Measurements from ENCODE around the gene SMARCD1.

The SMARCD1 gene

DNA sequence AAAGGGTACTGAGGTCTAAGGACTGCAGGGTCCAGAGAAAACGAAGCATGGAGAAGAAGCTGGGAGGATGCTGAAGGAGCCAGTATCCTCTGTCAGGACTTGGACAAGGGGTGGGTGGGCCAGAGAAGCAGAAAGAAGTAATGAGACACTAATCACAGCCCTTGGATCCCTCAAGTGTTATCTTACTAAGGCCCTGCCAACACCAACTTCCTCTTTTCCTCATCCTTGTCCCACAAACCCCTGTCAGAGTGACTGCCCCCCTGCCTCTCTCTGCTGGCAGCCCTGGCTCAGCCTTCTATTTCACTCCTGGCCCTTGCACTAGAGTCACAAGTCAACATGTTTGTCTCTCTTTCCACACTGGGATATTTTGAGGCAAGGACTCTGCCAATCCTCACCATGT lies 31.6 kb upstream of the SMARCD1 start:
- TF ChIP-seq FOXP2 (optimal IDR thresholded peaks at IDR 0.05; ENCODE audit: borderline replicate concordance, extremely low read depth, extremely low read length, insufficient read depth) (no peak), POLR2AphosphoS5 (IDR thresholded peaks at IDR 0.05; ENCODE audit: low read depth, low read length) (no peak), SIN3A (IDR thresholded peaks at IDR 0.05; ENCODE audit: borderline replicate concordance, insufficient read depth, low read length) (no peak), TAF1 (IDR thresholded peaks at IDR 0.05; ENCODE audit: borderline replicate concordance, insufficient read depth, low read length) (no peak)
- TF ChIP-seq, protein P1, sequence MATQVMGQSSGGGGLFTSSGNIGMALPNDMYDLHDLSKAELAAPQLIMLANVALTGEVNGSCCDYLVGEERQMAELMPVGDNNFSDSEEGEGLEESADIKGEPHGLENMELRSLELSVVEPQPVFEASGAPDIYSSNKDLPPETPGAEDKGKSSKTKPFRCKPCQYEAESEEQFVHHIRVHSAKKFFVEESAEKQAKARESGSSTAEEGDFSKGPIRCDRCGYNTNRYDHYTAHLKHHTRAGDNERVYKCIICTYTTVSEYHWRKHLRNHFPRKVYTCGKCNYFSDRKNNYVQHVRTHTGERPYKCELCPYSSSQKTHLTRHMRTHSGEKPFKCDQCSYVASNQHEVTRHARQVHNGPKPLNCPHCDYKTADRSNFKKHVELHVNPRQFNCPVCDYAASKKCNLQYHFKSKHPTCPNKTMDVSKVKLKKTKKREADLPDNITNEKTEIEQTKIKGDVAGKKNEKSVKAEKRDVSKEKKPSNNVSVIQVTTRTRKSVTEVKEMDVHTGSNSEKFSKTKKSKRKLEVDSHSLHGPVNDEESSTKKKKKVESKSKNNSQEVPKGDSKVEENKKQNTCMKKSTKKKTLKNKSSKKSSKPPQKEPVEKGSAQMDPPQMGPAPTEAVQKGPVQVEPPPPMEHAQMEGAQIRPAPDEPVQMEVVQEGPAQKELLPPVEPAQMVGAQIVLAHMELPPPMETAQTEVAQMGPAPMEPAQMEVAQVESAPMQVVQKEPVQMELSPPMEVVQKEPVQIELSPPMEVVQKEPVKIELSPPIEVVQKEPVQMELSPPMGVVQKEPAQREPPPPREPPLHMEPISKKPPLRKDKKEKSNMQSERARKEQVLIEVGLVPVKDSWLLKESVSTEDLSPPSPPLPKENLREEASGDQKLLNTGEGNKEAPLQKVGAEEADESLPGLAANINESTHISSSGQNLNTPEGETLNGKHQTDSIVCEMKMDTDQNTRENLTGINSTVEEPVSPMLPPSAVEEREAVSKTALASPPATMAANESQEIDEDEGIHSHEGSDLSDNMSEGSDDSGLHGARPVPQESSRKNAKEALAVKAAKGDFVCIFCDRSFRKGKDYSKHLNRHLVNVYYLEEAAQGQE (IDR thresholded peaks at IDR 0.05; ENCODE audit: insufficient read depth in 1 of 2, low read depth in 2 of 2, low read length in 2 of 2) = no peak

DNA sequence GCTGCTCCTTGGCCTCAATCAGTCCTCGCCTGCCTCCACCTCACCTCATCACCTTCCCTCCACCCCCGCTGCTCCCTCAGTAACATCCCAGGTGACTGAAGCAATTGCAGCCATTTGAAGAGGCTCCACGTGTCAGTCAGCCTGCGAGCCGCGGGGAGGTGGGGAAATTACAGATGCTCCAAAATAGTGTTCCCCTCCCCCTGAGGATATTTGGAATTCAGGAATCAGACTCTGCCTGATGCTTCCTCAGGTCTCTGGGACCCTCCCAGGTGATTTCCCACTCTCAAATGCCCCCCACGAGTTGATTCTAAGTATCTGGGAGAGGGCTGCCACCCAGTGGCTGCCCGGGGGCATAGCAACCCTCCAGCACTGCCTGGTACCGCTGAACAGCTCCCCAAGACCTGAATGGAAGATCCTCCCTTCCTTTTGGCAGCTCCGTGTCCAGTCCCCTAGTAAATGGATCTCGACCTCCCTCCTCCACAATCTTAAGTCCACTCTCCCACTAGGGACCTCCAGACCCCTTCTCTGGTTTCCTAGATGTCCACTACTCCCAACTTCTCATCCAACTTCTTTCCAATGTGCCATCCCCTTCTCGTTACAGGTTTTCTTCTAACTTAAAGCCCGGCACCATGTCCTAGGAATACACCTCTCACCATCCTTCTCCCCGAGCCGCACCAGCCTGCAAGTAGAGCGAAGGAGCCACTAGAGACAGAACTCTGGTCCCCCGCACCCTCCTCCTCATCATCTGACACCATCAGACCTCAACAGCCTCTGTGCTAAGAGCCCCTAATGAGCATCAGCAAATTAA lies 29.1 kb upstream of the SMARCD1 start:
- TF ChIP-seq SIN3A (IDR thresholded peaks at IDR 0.05; ENCODE audit: borderline replicate concordance, insufficient read depth, low read length) (no peak), TAF1 (IDR thresholded peaks at IDR 0.05; ENCODE audit: borderline replicate concordance, insufficient read depth, low read length) (no peak)
- TF ChIP-seq, protein P1 (IDR thresholded peaks at IDR 0.05; ENCODE audit: insufficient read depth in 1 of 2, low read depth in 2 of 2, low read length in 2 of 2) = peak; percentile 51 to 81; a peak in 3 of 4 replicates

DNA sequence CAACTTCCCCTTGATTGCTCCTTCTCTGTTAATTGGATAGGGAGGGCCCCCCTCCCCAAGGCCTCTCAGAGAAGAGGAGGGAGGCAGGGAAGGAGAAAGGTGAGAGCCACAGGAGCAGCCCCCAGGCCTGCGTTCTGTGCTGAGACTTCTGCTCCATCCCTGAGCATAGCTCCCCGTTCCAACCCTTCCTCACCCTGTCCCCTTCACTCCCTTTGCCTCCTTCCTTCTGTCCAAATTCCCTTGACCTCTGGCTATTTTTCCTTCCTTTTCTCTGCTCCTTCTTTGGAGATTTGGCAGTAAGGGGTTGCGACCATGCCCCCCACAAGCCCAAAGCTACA lies 28.5 kb upstream of the SMARCD1 start:
- no peak for TF ChIP-seq SIN3A (IDR thresholded peaks at IDR 0.05; ENCODE audit: borderline replicate concordance, insufficient read depth, low read length)

DNA sequence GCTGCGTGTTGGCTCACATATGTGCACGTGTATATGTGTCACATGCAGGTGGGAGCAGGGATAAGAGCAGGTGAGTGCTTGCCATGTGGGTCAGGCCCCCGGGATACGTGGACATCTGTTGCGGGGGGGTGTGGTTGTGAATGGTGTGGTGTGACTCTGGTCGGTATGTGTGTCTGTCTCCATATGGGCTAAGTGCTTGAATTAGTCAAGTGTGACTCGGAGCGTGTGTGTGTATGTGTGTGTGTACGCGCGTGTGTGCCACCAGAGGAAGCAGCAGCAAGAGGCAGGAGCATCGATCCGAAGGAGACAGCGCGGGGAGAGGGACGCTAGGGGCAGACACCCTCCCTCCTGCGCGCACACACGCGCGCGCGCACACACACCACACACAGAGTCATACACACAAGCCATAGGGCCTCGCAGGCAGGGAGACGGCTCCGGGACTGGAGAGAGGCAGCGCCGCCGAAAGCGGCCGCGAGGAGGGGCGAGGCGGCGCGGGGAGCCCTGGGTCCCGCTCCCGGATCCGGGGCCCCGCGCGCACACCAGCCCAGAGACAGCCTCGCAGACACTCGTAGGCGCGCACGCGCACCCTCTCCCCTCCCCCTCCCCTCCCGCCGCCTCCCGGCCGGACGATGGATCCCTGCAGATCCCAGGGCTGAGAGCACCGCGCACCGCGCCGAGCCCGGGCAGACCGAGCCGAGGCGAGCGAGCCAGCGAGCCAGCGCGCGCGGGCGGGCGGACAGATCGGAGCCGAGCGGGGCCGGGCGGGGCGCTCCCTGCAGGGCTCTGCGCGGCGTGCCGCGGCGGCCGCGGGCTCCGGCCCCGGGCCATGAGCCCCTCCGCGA lies 27.9 kb upstream of the SMARCD1 start, which contains the start of gene ASIC1:
ASIC1 (plus strand) TSS at position 597 of the 842 bp plus-strand sequence. CDS start 1,171 bp downstream, outside the sequence.
- TF ChIP-seq POLR2AphosphoS5 (IDR thresholded peaks at IDR 0.05; ENCODE audit: low read depth, low read length) (peak; percentile 37; the same call in 1 of the 2 replicates), FOXP2 (optimal IDR thresholded peaks at IDR 0.05; ENCODE audit: borderline replicate concordance, extremely low read depth, extremely low read length, insufficient read depth) (peak; percentile 29)
- TF ChIP-seq, protein P1 (IDR thresholded peaks at IDR 0.05; ENCODE audit: insufficient read depth in 1 of 2, low read depth in 2 of 2, low read length in 2 of 2) = no peak

DNA sequence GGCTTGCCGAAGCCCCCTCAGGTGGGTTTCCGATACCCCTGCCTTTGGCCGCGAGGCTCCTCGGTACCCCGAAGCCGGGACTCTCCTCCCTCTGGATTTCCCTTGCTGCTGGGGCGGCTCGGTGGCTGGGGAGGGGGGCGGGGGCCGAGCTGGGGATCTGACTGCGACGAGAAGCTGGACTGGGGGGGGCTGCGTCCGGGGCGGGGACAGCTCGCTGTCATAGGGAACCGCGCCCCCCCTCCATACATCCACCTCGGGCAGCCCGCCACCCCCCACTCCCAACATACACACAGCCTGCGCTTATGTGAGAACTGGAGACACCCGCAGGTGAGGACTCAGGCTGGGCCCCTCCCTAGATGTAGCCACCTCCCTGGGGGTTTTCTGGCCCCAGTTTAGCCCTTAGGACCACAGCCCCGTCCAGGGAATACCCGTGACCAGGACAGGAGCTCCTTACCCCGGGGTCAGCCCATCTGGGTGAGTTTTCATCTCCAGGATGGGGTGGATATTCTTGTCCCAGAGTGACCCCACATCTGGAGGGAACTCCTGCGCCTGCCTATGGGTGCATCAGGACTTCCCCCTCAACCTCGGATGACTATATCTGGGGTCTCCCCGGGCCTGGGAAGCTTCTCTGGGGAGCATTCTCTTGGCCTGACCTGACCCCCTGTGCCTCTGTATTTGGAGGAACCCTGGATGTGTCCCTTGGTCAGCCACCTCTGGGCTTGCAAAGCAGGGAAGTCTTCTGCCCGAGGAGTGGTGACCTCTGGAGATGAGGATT lies 27.1 kb upstream of the SMARCD1 start:
- no peak for TF ChIP-seq SIN3A (IDR thresholded peaks at IDR 0.05; ENCODE audit: borderline replicate concordance, insufficient read depth, low read length)

All from PFSK-1 (cell line).